MM.1S (cell line): ENCODE measurements around the gene ADRM1.

ENCODE experiments used
- DNase-seq: peaks from one replicate; pipeline ENCODE4 v3.0.0-alpha.2; 2015
- H2AFZ ChIP-seq: fragments of 300-600 bp; sonication (generic); 2 replicates; pipeline ENCODE4 v1.6.0; 2016; ENCODE audit warnings: antibody characterized with exemption, low read length
- H3F3A ChIP-seq: fragments of 300-600 bp; sonication (generic); 2 replicates; pipeline ENCODE4 v1.6.1; 2016; ENCODE audit warnings: mild to moderate bottlenecking, antibody characterized with exemption, low read length, moderate library complexity, mixed read lengths; ENCODE audit not compliant: insufficient read depth
- H3K27ac ChIP-seq: fragments of 300-600 bp; sonication (generic); 2 replicates; pipeline ENCODE4 v1.5.1; 2016; ENCODE audit warnings: mild to moderate bottlenecking, low read length
- H3K27me3 ChIP-seq: fragments of 300-600 bp; sonication (generic); replicated peaks from 2 replicates; pipeline ENCODE4 v1.6.0; 2016; ENCODE audit warnings: low read length; ENCODE audit not compliant: insufficient read depth
- H3K36me3 ChIP-seq: fragments of 300-600 bp; sonication (generic); replicated peaks from 2 replicates; pipeline ENCODE4 v1.6.1; 2016; ENCODE audit warnings: mild to moderate bottlenecking, low read length, mixed read lengths; ENCODE audit not compliant: insufficient read depth
- H3K4me1 ChIP-seq: fragments of 300-600 bp; sonication (generic); 2 replicates; pipeline ENCODE4 v1.6.1; 2016; ENCODE audit warnings: low read length, mixed read lengths
- H3K4me2 ChIP-seq: fragments of 300-600 bp; sonication (generic); 2 replicates; pipeline ENCODE4 v1.6.0; 2016; ENCODE audit warnings: low read depth, low read length
- H3K4me3 ChIP-seq: fragments of 300-600 bp; sonication (generic); 2 replicates; pipeline ENCODE4 v1.5.1; 2016; ENCODE audit warnings: low read length, mixed read lengths
- H3K79me2 ChIP-seq: fragments of 300-600 bp; sonication (generic); 2 replicates; pipeline ENCODE4 v1.6.1; 2016; ENCODE audit warnings: mixed run types, low read length, mixed read lengths
- H3K9ac ChIP-seq: fragments of 300-600 bp; sonication (generic); 2 replicates; pipeline ENCODE4 v1.6.1; 2016; ENCODE audit warnings: low read length, mixed read lengths
- H3K9me2 ChIP-seq: fragments of 300-600 bp; sonication (generic); replicated peaks from 2 replicates; pipeline ENCODE4 v1.6.1; 2016; ENCODE audit warnings: mild to moderate bottlenecking, low read length, mixed read lengths; ENCODE audit not compliant: insufficient read depth
- H3K9me3 ChIP-seq: fragments of 300-600 bp; sonication (generic); replicated peaks from 2 replicates; pipeline ENCODE4 v1.6.1; 2016; ENCODE audit warnings: mild to moderate bottlenecking, low read length, mixed read lengths; ENCODE audit not compliant: insufficient read depth
- H4K20me1 ChIP-seq: fragments of 300-600 bp; sonication (generic); 2 replicates; pipeline ENCODE4 v1.6.1; 2016; ENCODE audit warnings: mild to moderate bottlenecking, low read length, moderate library complexity, mixed read lengths; ENCODE audit not compliant: insufficient read depth
- CTCF ChIP-seq: fragments of 300-600 bp; sonication (generic); IDR thresholded peaks from 2 replicates; pipeline ENCODE4 v1.5.1; 2016; ENCODE audit warnings: antibody characterized with exemption, low read length, mixed read lengths
- EZH2 ChIP-seq: fragments of 300-600 bp; sonication (generic); optimal IDR thresholded peaks from 2 replicates; pipeline ENCODE3; 2017; ENCODE audit warnings: low read depth, mild to moderate bottlenecking, antibody characterized with exemption, low read length, mixed read lengths
- EZH2phosphoT487 ChIP-seq: fragments of 300-600 bp; sonication (generic); IDR thresholded peaks from 2 replicates; pipeline ENCODE4 v1.6.1; 2018; ENCODE audit warnings: antibody characterized with exemption, low read length

The ADRM1 gene

GRCh38 chr20:62344782-62345181 lies 42.0 kb downstream of the ADRM1 start:
- H3K9ac ChIP-seq, result no peak overlapping the region
- H4K20me1 ChIP-seq, result no peaks in the 10 kb centered on the region
- peaks cover 5% of the 10 kb centered on the region; the same call in 1 of the 2 replicates for H3K79me2 ChIP-seq
- no peak overlapping the region for H3K4me3 ChIP-seq
- no peaks in the 10 kb centered on the region for H3K9me2 ChIP-seq
- H3K9me3 ChIP-seq, result no peaks in the 10 kb centered on the region
- H3K4me1 ChIP-seq, result peaks cover 10% of the 10 kb centered on the region
- no peak overlapping the region for H2AFZ ChIP-seq
- H3K27me3 ChIP-seq, result no peaks in the 10 kb centered on the region
- no peak overlapping the region for H3K4me2 ChIP-seq
- peaks cover 20% of the 10 kb centered on the region for H3F3A ChIP-seq
- H3K36me3 ChIP-seq, result no peaks in the 10 kb centered on the region; the same call in 1 of the 2 replicates
- H3K27ac ChIP-seq, result no peak overlapping the region
- DNase-seq, result no peak
- TF ChIP-seq EZH2phosphoT487 (no peak), EZH2 (no peak), CTCF (no peak)

- no peaks in the 10 kb centered on the region; the same call in 1 of the 2 replicates for H3K36me3 ChIP-seq
- no peak overlapping the region for H3K4me3 ChIP-seq
- no peak overlapping the region for H3K4me2 ChIP-seq
- H3K9ac ChIP-seq, result no peak overlapping the region
- TF ChIP-seq CTCF (no peak), EZH2phosphoT487 (no peak), EZH2 (no peak)
- peaks cover 10% of the 10 kb centered on the region for H3F3A ChIP-seq
- no peaks in the 10 kb centered on the region for H3K9me3 ChIP-seq
- H3K27me3 ChIP-seq, result no peaks in the 10 kb centered on the region
- H4K20me1 ChIP-seq, result no peaks in the 10 kb centered on the region
- H2AFZ ChIP-seq, result no peak overlapping the region
- H3K27ac ChIP-seq, result no peak overlapping the region
- peaks cover 8% of the 10 kb centered on the region for H3K4me1 ChIP-seq
- H3K9me2 ChIP-seq, result no peaks in the 10 kb centered on the region
- peaks cover 5% of the 10 kb centered on the region; the same call in 1 of the 2 replicates for H3K79me2 ChIP-seq
- no peak for DNase-seq
These were observed 43.0 kb downstream of the ADRM1 start for GRCh38 chr20:62345681-62346370.

- TF ChIP-seq CTCF, result no peak
- TF ChIP-seq EZH2, result no peak
- TF ChIP-seq EZH2phosphoT487, result no peak
- DNase-seq, result no peak
- H3K36me3 ChIP-seq, result no peaks in the 10 kb centered on the region; the same call in 1 of the 2 replicates
- H3K27me3 ChIP-seq, result no peaks in the 10 kb centered on the region
- no peak overlapping the region for H3K4me2 ChIP-seq
- H3F3A ChIP-seq, result peaks cover 3% of the 10 kb centered on the region
- no peaks in the 10 kb centered on the region for H3K79me2 ChIP-seq
- H3K9ac ChIP-seq, result no peak overlapping the region
- H3K9me3 ChIP-seq, result no peaks in the 10 kb centered on the region
- H2AFZ ChIP-seq, result no peak overlapping the region
- no peaks in the 10 kb centered on the region for H4K20me1 ChIP-seq
- H3K4me1 ChIP-seq, result peaks cover 1% of the 10 kb centered on the region; the same call in 1 of the 2 replicates
- H3K9me2 ChIP-seq, result no peaks in the 10 kb centered on the region
- H3K4me3 ChIP-seq, result no peak overlapping the region
- no peak overlapping the region for H3K27ac ChIP-seq
These were observed 43.8 kb downstream of the ADRM1 start for GRCh38 chr20:62346398-62347150.
